PC-9 (cell line): ENCODE data around the gene FILIP1L. TPM values are rescaled to one million over a fixed set of nuclear protein-coding genes. Genes with fewer than 3 reads are reported as not detected.
A peak's percentile ranks its signal among the peaks of the same experiment; 100 is the strongest.

Experiments
- BruUV-seq: library from RNA; stranded (reverse); fragments of 400-500 nt; replicated peaks from 2 replicates; lab custom pipeline; 2021; lab: Mats Ljungman, UMichigan
- CTCF ChIA-PET: fragments of 300-600 bp; sonication (Branson Sonifier 250); formaldehyde crosslinking; loops from one replicate; lab custom pipeline; 2022; ENCODE audit warnings: antibody characterized with exemption; lab: Charles Lee
- POLR2A ChIA-PET: fragments of 300-600 bp; sonication (Branson Sonifier 250); formaldehyde crosslinking; loops from one replicate; lab custom pipeline; 2022; ENCODE audit warnings: antibody characterized with exemption; ENCODE audit not compliant: unreplicated experiment; lab: Charles Lee
- DNase-seq, 2 experiments: peaks; one replicate each; pipeline versions ENCODE4 v3.0.0 to v3.0.0-alpha.2; 2015 to 2022; ENCODE audit warnings: mixed read lengths in 1 of 2
- H2AFZ ChIP-seq: fragments of 200-600 bp; sonication (generic); 2 replicates; pipeline ENCODE4 v1.8.1; 2017; ENCODE audit warnings: antibody characterized with exemption
- H3F3A ChIP-seq: fragments of 200-600 bp; sonication (generic); 2 replicates; pipeline ENCODE4 v1.8.1; 2017; ENCODE audit warnings: antibody characterized with exemption, mild to moderate bottlenecking, low read depth; ENCODE audit not compliant: insufficient read depth
- H3K27ac ChIP-seq: fragments of 200-600 bp; sonication (generic); 2 replicates; pipeline ENCODE4 v1.6.1; 2016; ENCODE audit warnings: mixed run types
- H3K27me3 ChIP-seq: fragments of 200-600 bp; sonication (generic); 2 replicates; pipeline ENCODE4 v1.6.1; 2016; ENCODE audit warnings: low read depth, mixed run types; ENCODE audit not compliant: insufficient read depth
- H3K36me3 ChIP-seq: fragments of 200-600 bp; sonication (generic); 2 replicates; pipeline ENCODE4 v1.6.1; 2016; ENCODE audit warnings: low read depth, mixed run types
- H3K4me1 ChIP-seq: fragments of 200-600 bp; sonication (generic); replicated peaks from 2 replicates; pipeline ENCODE4 v1.6.1; 2016; ENCODE audit warnings: mixed run types; ENCODE audit not compliant: insufficient read depth
- H3K4me2 ChIP-seq: fragments of 200-600 bp; sonication (generic); 2 replicates; pipeline ENCODE4 v1.6.1; 2017; ENCODE audit warnings: mixed run types
- H3K4me3 ChIP-seq: fragments of 200-600 bp; sonication (generic); 2 replicates; pipeline ENCODE4 v1.6.1; 2016; ENCODE audit warnings: mixed run types
- H3K79me2 ChIP-seq: fragments of 200-600 bp; sonication (generic); 2 replicates; pipeline ENCODE4 v1.6.1; 2017; ENCODE audit warnings: low read depth, mixed run types
- H3K9me2 ChIP-seq: fragments of 200-600 bp; sonication (generic); 2 replicates; pipeline ENCODE4 v1.8.1; 2017; ENCODE audit warnings: mild to moderate bottlenecking; ENCODE audit not compliant: insufficient read depth
- H3K9me3 ChIP-seq: fragments of 200-600 bp; sonication (generic); 2 replicates; pipeline ENCODE4 v1.8.1; 2016; ENCODE audit warnings: low read depth; ENCODE audit not compliant: insufficient read depth
- H4K20me1 ChIP-seq: fragments of 200-600 bp; sonication (generic); 2 replicates; pipeline ENCODE4 v1.8.1; 2017; ENCODE audit not compliant: insufficient read depth
- EZH2 ChIP-seq: fragments of 200-600 bp; sonication (generic); IDR thresholded peaks from 2 replicates; pipeline ENCODE4 v1.8.0; 2017; ENCODE audit warnings: antibody characterized with exemption, low read depth
- intact Hi-C: fragments of 100-400 bp; cut with micrococcal nuclease; formaldehyde crosslinking; loops from one replicate; pipeline ENCODE4 v1.10.0; 2022; ENCODE audit not compliant: unreplicated experiment
- total RNA-seq: library from RNA; stranded (reverse); gene quantifications from 2 replicates; pipeline ENCODE4 v1.2.3, GENCODE V29; 2021
- TF ChIP-seq, protein P1 (sequence below): fragments of 200-600 bp; sonication (generic); conservative IDR thresholded peaks from 2 replicates; pipeline ENCODE4 v1.6.1; 2017; ENCODE audit warnings: mixed run types, antibody characterized with exemption, mild to moderate bottlenecking, moderate library complexity

FILIP1L gene
- total RNA-seq, 1 experiment from 2014 or later = 16.8 TPM

DNA sequence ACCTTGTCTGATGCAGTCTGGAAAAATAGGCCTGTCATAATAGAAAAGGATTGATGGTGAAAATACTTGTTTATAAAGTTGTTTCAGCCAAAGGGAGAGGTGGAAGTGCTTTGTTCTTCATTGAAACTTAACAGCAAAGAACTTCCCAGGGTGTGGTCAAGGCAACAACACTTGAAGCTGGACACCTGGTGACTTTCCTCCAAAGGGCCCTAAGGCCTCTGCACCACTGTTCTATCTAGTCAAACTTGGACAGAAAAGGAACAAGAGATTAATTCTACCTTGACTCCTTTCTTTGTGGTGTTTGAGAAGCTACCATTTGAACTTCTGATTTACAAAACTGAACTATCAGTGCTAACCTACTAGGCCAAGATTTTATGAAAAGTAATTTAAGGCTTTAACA is 194.6 kb downstream of the FILIP1L start:
- intact Hi-C loops = no loop called here
- H4K20me1 ChIP-seq = no peaks in the 10 kb centered on the region
- H3K36me3 ChIP-seq = 0 out of 2 replicates have a peak, but pooled peaks cover 3% of the 10 kb centered on the region
- H3K4me2 ChIP-seq = no peak overlapping the region
- BruUV-seq = no TSS peak
- 0 out of 2 replicates have a peak, but pooled peaks cover 7% of the 10 kb centered on the region for H3F3A ChIP-seq
- H3K27ac ChIP-seq = peak overlapping the region; percentile 0; the same call in 1 of the 2 replicates
- H3K4me3 ChIP-seq = no peak overlapping the region
- no peaks in the 10 kb centered on the region for H3K9me2 ChIP-seq
- ChIA-PET CTCF (interaction anchor here (0.6 kb wide), 1 partner anchor 592 kb away, joined by 3 read pairs; no protein-coding TSS in a partner anchor), POLR2A (no interaction called here)
- TF ChIP-seq, protein P1, sequence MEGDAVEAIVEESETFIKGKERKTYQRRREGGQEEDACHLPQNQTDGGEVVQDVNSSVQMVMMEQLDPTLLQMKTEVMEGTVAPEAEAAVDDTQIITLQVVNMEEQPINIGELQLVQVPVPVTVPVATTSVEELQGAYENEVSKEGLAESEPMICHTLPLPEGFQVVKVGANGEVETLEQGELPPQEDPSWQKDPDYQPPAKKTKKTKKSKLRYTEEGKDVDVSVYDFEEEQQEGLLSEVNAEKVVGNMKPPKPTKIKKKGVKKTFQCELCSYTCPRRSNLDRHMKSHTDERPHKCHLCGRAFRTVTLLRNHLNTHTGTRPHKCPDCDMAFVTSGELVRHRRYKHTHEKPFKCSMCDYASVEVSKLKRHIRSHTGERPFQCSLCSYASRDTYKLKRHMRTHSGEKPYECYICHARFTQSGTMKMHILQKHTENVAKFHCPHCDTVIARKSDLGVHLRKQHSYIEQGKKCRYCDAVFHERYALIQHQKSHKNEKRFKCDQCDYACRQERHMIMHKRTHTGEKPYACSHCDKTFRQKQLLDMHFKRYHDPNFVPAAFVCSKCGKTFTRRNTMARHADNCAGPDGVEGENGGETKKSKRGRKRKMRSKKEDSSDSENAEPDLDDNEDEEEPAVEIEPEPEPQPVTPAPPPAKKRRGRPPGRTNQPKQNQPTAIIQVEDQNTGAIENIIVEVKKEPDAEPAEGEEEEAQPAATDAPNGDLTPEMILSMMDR = no peak
- no peak for TF ChIP-seq EZH2
- H3K9me3 ChIP-seq = no peaks in the 10 kb centered on the region; the same call in 1 of the 2 replicates
- H3K79me2 ChIP-seq = no peaks in the 10 kb centered on the region
- no peaks in the 10 kb centered on the region for H3K27me3 ChIP-seq
- H3K4me1 ChIP-seq = peaks cover 12% of the 10 kb centered on the region
- no peak overlapping the region for H2AFZ ChIP-seq
- no peak for DNase-seq

DNA sequence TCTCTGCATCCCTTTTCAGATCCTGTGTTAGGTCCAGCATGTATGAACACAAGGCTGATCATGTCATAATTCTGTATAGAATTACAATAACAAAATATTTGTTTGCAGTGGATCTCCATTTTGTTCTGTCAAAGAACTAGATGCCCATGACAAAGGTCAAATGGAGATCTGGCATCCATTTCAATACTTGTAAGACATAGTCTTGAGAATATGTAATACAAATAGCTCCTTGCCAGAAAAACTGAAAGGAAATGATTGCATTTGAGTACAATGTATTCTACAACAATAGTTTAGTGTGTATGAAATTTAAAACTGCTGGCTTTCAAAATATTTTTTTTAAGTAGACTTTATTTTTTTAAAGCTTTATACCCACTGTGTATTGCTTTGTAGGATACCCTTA is 195.6 kb downstream of the FILIP1L start:
- Histone ChIP-seq H4K20me1 (no peaks in the 10 kb centered on the region), H3K9me2 (no peaks in the 10 kb centered on the region), H3K36me3 (0 out of 2 replicates have a peak, but pooled peaks cover 3% of the 10 kb centered on the region), H3K79me2 (0 out of 2 replicates have a peak, but pooled peaks cover 4% of the 10 kb centered on the region), H3K27ac (no peak overlapping the region), H2AFZ (no peak overlapping the region), H3K4me2 (no peak overlapping the region), H3K4me3 (no peak overlapping the region), H3K9me3 (no peaks in the 10 kb centered on the region; the same call in 1 of the 2 replicates), H3K27me3 (no peaks in the 10 kb centered on the region), H3K4me1 (peaks cover 12% of the 10 kb centered on the region), H3F3A (0 out of 2 replicates have a peak, but pooled peaks cover 3% of the 10 kb centered on the region)
- ChIA-PET CTCF (no interaction called here), POLR2A (no interaction called here)
- TF ChIP-seq, protein P1 = no peak
- no peak for TF ChIP-seq EZH2
- intact Hi-C loops = no loop called here
- no peak for DNase-seq
- BruUV-seq = no TSS peak

DNA sequence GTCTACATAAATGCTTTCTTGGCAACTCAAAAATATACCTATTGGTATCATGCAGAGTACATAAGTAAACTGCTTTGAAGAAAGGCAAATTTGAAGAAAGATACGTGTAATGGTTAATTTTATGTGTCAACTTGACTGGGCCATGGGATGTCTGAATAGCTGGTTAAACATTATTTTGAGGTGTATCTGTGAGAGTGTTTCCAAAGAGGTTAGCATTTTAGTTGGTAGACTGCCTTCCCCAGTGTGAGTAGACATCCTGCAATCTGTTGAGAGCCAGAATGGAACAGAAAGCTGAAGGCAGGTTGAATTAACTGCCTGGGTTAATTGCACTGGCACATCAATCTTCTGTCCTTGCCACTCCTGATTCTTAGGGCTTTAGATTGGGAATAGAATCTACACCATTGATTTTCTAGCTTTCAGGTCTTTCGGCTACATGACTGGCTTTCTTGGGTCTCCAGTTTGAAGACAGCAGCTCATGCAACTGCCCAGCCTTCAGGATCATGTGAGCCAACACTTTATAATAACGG is 198.3 kb downstream of the FILIP1L start:
- no TSS peak for BruUV-seq
- CTCF ChIA-PET = no interaction called here
- Histone ChIP-seq H3K79me2 (peaks cover 28% of the 10 kb centered on the region), H3K36me3 (no peaks in the 10 kb centered on the region), H3K9me2 (no peaks in the 10 kb centered on the region), H3F3A (peaks cover 12% of the 10 kb centered on the region), H3K4me3 (no peak overlapping the region), H3K27ac (no peak overlapping the region), H3K27me3 (no peaks in the 10 kb centered on the region), H4K20me1 (no peaks in the 10 kb centered on the region), H3K4me1 (peaks cover 26% of the 10 kb centered on the region), H2AFZ (no peak overlapping the region), H3K4me2 (no peak overlapping the region), H3K9me3 (no peaks in the 10 kb centered on the region)
- no peak for DNase-seq
- TF ChIP-seq, protein P1 = no peak
- TF ChIP-seq EZH2 = no peak
- intact Hi-C loops = no loop called here
- POLR2A ChIA-PET = no interaction called here
